Measurements from ENCODE around the gene DNAH10.
A peak's percentile ranks its signal among the peaks of the same experiment; 100 is the strongest.

The DNAH10 gene

GRCh38 chr12:123879691-123880090, 117.6 kb downstream of the DNAH10 start:
- DNase-seq (ENCODE audit: low read depth in 1 of 2, low spot score in 1 of 2) = no peak

DNA sequence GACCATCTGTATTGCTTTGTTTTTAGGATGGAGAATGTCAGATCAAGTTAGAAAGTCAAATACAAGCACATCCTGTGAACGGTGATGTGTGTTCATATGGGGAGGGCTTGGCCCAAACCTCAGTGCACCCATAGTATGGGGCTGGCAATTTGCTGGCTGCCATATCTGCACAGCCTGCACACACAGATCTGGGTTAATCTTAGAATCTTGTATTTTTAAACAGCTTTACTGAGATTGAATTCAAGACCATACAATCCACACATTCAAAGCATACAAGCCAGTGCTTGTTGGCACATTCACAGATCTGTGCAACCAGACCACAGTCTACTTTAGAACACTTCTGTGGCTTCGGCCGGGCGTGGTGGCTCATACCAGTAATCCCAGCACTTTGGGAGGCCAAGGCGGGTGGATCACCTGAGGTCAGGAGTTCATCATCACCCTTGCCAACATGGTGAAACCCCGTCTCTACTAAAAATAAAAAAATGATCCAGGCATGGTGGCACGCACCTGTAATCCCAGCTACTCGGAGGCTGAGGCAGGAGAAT, 120.1 kb downstream of the DNAH10 start:
- no peak for DNase-seq (ENCODE audit: low read depth in 1 of 2, low spot score in 1 of 2)

GRCh38 chr12:123886258-123886657, 124.2 kb downstream of the DNAH10 start:
- DNase-seq (ENCODE audit: low read depth in 1 of 2, low spot score in 1 of 2) = no peak

DNA sequence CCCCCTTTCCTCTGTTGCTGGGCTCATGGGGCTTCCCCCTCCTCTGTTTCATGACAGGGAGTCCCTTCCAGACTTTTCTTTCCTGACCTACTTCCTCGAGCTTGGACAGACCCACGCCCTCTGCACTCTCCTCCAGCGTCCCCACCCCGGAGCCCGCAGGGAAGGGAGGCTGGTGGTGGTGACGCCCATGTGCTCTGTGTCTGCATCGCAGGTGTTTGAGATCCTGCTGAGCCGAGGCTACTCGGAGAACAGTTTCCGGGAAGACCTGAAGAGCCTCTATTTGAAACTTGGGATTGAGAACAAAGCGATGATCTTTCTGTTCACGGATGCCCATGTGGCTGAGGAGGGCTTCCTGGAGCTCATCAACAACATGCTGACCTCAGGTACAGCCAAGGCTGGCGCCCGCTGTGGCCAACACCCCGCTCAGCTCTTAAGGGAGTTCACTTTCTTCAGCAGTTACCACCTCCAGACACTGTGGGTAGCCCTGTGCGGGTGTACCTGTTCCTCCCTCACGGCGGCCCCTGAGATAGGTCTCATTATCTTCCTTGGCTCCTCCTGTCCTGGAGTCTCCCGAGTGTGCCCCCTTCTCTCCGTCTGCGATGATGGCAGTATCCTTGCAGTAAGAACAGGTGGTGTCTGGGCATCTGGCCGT, 125.0 kb downstream of the DNAH10 start:
- no peak for DNase-seq (ENCODE audit: low read depth in 1 of 2, low spot score in 1 of 2)

- DNase-seq (ENCODE audit: low read depth in 1 of 2, low spot score in 1 of 2) = no peak
Observed at GRCh38 chr12:123888989-123889388, 126.9 kb downstream of the DNAH10 start.

DNA sequence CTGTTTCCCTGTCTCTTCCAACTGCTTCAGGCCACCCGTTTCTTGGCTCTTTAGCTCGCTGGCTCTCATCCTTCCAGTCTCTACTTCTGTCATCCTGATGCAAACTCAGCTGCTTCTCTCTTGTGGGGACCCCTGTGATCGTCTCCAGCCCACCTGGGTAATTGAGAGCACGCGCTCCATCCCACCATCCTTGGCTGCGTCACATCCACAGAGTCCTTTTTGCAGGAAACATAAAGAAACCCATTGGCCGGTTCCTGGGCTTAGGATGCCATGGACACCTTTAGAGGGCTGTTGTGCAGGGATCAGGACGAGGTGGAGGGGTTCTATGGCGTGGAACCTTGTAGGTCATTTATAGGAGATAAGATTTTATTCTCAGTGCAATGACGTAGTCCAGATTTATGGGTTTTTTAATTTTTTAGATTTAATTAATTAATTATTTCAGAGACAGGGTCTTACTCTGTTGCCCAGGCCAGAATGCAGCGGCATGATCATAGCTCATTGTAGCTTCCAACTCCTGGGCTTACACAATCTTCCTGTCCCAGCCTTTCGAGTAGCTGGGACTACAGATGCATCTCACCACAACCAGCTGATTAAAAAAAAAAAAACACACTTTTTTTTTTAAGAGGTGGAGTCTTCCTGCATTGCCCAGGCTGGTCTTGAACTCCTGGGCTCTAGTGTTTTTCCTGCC, 127.9 kb downstream of the DNAH10 start:
- no peak for DNase-seq (ENCODE audit: low read depth in 1 of 2, low spot score in 1 of 2)

- no peak for DNase-seq (ENCODE audit: low read depth in 1 of 2, low spot score in 1 of 2)
Observed at GRCh38 chr12:123890536-123890902, 128.4 kb downstream of the DNAH10 start.

DNA sequence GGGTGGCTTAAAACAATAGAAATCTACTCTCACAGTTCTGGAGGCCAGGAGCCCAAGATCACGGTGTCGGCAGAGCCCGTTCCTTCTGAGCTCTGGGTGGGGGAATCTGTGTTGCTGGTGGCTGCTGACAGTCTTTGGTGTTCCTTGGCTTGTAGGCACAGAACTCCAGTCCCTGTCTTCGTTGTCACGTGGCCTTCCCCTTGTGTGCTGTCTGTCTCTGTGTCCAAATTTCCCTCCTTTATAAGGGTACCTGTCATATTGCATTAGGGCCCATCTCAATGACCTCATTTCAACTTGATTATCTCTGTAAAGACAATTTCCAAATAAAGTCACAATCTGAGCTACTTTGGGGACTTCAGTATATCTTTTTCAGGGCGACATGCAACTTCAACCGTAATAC, 128.9 kb downstream of the DNAH10 start:
- DNase-seq (ENCODE audit: low read depth in 1 of 2, low spot score in 1 of 2) = no peak

DNA sequence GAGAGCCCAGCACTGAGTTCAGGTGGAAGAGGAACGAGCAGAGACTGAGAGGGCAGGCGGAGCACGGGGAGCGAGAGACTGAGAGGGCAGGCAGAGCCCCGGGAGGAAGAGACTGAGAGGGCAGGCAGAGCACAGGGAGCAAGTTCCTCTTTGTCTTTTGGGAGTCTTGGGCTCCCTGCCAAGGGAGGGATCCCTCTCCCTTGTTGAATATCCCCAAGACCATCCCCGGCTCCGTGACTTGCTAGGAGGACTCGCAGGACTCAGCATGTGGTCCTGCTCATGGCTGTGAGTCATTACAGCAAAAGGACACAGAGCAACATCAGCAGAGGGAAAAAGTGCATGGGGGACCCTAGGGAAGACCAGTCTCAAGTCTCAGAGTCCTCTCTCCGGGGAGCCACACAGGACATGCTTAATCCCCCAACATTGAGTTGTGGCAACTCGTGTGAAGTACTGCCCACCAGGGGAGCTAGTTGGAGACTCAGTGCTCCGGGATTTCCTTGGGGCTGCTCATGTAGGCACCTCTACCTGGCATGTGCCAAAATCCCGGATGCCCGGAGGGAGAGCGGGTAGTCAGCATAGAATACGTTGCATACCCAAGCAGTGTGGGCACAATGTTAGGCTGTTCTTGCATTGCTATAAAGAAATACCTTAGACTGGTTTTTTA, 129.5 kb downstream of the DNAH10 start:
- no peak for DNase-seq (ENCODE audit: low read depth in 1 of 2, low spot score in 1 of 2)

GRCh38 chr12:123892180-123892559, 130.1 kb downstream of the DNAH10 start:
- DNase-seq (ENCODE audit: low read depth in 1 of 2, low spot score in 1 of 2) = no peak

DNA sequence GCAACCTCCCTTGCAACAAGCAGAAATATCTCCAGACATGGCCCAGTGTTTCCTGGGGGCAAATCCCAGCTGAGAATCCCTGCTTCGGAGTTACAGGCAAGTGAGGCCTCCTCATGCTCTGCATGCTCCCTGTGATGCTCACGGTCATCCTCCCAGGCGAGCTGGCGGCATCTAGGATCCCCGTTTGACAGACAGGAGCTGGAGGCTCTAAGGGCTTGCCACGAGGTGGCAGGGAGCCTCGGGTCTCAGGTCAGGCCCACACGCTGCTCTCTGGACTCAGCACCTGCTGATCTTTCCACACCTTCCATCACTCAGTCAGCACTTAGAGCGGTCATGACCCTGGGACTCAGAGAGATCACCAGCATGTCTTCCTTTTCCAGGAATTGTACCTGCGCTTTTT, 130.8 kb downstream of the DNAH10 start:
- no peak for DNase-seq (ENCODE audit: low read depth in 1 of 2, low spot score in 1 of 2)

GRCh38 chr12:123893276-123893675, 131.2 kb downstream of the DNAH10 start:
- no peak for DNase-seq (ENCODE audit: low read depth in 1 of 2, low spot score in 1 of 2)

DNA sequence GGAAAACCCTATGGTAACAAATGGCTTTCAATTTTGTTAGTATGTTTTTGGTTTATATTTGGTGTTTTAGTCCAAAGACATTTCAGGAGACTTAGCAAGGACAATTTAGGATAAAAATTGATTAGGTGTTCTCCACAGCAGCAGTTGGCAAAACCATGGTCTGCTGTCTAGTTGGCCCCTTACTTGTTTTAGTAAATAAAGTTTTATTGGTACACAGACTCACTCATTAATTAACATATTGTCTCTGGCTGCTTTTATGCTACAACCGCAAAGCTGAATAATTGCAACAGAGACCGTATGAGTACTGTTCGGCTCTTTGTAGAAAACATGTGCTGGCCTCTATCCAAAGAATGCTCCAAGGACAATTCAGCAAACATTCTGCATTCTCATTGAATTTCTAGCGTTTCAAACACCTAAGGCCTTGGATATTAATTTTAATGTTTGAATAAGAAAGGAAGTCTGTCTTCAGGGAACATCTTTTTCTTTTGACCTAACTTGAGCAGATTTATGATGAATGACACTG, 132.8 kb downstream of the DNAH10 start:
- no peak for DNase-seq (ENCODE audit: low read depth in 1 of 2, low spot score in 1 of 2)

DNA sequence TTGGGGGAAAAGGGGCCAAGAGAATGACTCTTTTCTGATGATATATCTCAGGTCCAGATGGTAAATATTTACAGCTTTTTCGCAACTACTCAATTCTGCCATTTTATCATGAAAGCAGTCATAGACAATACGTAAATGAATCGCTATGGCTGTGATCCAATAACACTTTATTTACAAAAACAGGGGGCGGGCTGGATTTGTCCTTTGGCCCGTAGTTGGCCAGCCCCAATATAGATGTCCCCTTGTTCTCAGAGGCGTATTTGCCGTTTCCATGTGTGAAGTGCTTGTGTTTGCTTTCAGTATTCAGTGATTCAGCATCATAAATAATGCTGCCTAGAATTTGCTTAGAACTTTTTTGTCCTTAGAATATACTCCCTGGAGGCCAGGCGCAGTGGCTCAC, 133.3 kb downstream of the DNAH10 start:
- no peak for DNase-seq (ENCODE audit: low read depth in 1 of 2, low spot score in 1 of 2)

GRCh38 chr12:123896767-123897166, 134.7 kb downstream of the DNAH10 start:
- DNase-seq (ENCODE audit: low read depth in 1 of 2, low spot score in 1 of 2) = no peak

- no peak for DNase-seq (ENCODE audit: low read depth in 1 of 2, low spot score in 1 of 2)
Observed at GRCh38 chr12:123897221-123897620, 135.1 kb downstream of the DNAH10 start.

GRCh38 chr12:123898673-123899072, 136.6 kb downstream of the DNAH10 start:
- no peak for DNase-seq (ENCODE audit: low read depth in 1 of 2, low spot score in 1 of 2)

DNA sequence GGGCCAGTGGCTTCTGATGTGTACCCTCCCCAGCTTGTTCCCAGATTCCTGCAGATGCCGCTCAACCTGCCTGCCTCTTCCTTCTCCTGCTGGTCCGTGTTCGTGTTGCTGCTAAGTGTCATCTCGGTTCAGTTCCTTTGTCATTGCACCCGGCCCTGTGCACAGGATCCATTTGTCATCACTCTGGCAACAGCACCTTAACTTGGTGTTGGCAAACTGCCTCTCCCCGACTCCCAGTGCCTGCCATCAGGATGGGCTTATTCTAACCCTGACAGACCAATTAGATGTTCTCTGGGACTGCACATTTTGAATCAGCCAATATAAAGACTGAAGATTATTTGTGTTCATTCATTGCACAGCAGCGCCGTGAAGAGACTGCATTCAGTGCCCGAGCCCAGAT, 137.3 kb downstream of the DNAH10 start:
- DNase-seq (ENCODE audit: low read depth in 1 of 2, low spot score in 1 of 2) = no peak

DNA sequence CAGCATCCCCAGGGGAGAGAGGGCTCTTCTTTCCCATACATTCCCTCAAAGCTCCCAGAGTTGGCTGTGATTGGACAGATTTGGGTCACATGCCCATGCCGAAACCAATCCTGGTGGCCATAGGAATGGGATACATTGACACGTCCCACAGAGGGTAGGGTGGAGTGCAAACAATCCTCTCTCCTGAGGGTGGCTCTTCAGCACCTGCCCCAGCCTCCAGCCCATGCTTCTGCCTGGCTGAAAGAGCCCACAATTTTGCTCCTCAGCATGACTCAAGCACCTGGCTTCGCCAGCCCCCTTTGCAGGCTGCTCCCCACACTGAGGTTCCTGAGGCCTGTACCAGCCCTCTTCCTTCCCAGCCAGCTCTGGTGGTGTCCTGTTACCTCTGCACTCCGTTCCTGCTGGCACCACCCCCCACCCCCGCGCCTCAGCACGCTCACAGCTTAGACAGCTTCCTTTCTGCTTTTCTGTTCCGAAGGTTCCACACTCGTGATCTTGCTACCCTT, 138.8 kb downstream of the DNAH10 start:
- peak in 1 of 2 donors; percentile 5 for DNase-seq (ENCODE audit: low read depth in 1 of 2, low spot score in 1 of 2)

- DNase-seq (ENCODE audit: low read depth in 1 of 2, low spot score in 1 of 2) = no peak
Observed at GRCh38 chr12:123902821-123903220, 140.7 kb downstream of the DNAH10 start.

GRCh38 chr12:123903301-123904065, 141.4 kb downstream of the DNAH10 start:
- no peak for DNase-seq (ENCODE audit: low read depth in 1 of 2, low spot score in 1 of 2)
